ENCODE results near the gene ARHGEF3. TPM values are rescaled to one million over a fixed set of nuclear protein-coding genes. Genes with fewer than 3 reads are reported as not detected.

The ARHGEF3 gene
- total RNA-seq, 1 donor: 21.7 TPM

- H3K9me3 ChIP-seq (ENCODE audit: low read depth, low read length): no peaks in the 10 kb centered on the region
- H3K4me1 ChIP-seq (ENCODE audit: insufficient read depth, low read length): peaks cover 18% of the 10 kb centered on the region
- H4K20me1 ChIP-seq (ENCODE audit: insufficient read depth, low read length): no peaks in the 10 kb centered on the region
- no peak overlapping the region for H3K27ac ChIP-seq (ENCODE audit: low read depth, low read length)
- H2AFZ ChIP-seq (ENCODE audit: low read length): no peak overlapping the region
- H3K4me2 ChIP-seq (ENCODE audit: insufficient read depth, low read length): no peak overlapping the region
- no peaks in the 10 kb centered on the region for H3K79me2 ChIP-seq (ENCODE audit: insufficient read depth, low read length)
- no peak for DNase-seq (ENCODE audit: insufficient read length, low spot score, missing footprints)
- no peak for TF ChIP-seq CTCF (IDR thresholded peaks at IDR 0.05; ENCODE audit: extremely low read depth, low read depth, low read length)
- no peaks in the 10 kb centered on the region for H3K36me3 ChIP-seq (ENCODE audit: insufficient read depth, low read length)
- H3K4me3 ChIP-seq (ENCODE audit: insufficient read depth, low read length): no peak overlapping the region
- no peaks in the 10 kb centered on the region for H3K27me3 ChIP-seq (ENCODE audit: insufficient read depth, low read length)
Observed at GRCh38 chr3:56836276-56837163, 34.8 kb upstream of the ARHGEF3 start.

GRCh38 chr3:56835650-56836227 is 34.0 kb upstream of the ARHGEF3 start:
- DNase-seq (ENCODE audit: insufficient read length, low spot score, missing footprints): no peak
- peak overlapping the region; percentile 25 for H3K4me2 ChIP-seq (ENCODE audit: insufficient read depth, low read length)

GRCh38 chr3:56833536-56833935 is 31.8 kb upstream of the ARHGEF3 start:
- no peaks in the 10 kb centered on the region for H3K36me3 ChIP-seq (ENCODE audit: insufficient read depth, low read length)
- no peaks in the 10 kb centered on the region for H3K9me3 ChIP-seq (ENCODE audit: low read depth, low read length)
- H3K27ac ChIP-seq (ENCODE audit: low read depth, low read length): no peak overlapping the region
- TF ChIP-seq CTCF (IDR thresholded peaks at IDR 0.05; ENCODE audit: extremely low read depth, low read depth, low read length): no peak
- peaks cover 3% of the 10 kb centered on the region for H3K27me3 ChIP-seq (ENCODE audit: insufficient read depth, low read length)
- no peaks in the 10 kb centered on the region for H4K20me1 ChIP-seq (ENCODE audit: insufficient read depth, low read length)
- H3K4me1 ChIP-seq (ENCODE audit: insufficient read depth, low read length): peaks cover 11% of the 10 kb centered on the region
- no peak overlapping the region for H3K4me3 ChIP-seq (ENCODE audit: insufficient read depth, low read length)
- H2AFZ ChIP-seq (ENCODE audit: low read length): no peak overlapping the region
- H3K79me2 ChIP-seq (ENCODE audit: insufficient read depth, low read length): no peaks in the 10 kb centered on the region
- no peak overlapping the region for H3K4me2 ChIP-seq (ENCODE audit: insufficient read depth, low read length)
- DNase-seq (ENCODE audit: insufficient read length, low spot score, missing footprints): no peak

More at GRCh38 chr3:56835650-56836227, 34.0 kb upstream of the ARHGEF3 start:
- H3K36me3 ChIP-seq (ENCODE audit: insufficient read depth, low read length): no peaks in the 10 kb centered on the region
- no peak overlapping the region for H3K4me3 ChIP-seq (ENCODE audit: insufficient read depth, low read length)
- no peaks in the 10 kb centered on the region for H3K9me3 ChIP-seq (ENCODE audit: low read depth, low read length)
- H3K4me1 ChIP-seq (ENCODE audit: insufficient read depth, low read length): peaks cover 18% of the 10 kb centered on the region
- H2AFZ ChIP-seq (ENCODE audit: low read length): no peak overlapping the region
- H3K27me3 ChIP-seq (ENCODE audit: insufficient read depth, low read length): no peaks in the 10 kb centered on the region
- H4K20me1 ChIP-seq (ENCODE audit: insufficient read depth, low read length): no peaks in the 10 kb centered on the region
- no peaks in the 10 kb centered on the region for H3K79me2 ChIP-seq (ENCODE audit: insufficient read depth, low read length)
- no peak for TF ChIP-seq CTCF (IDR thresholded peaks at IDR 0.05; ENCODE audit: extremely low read depth, low read depth, low read length)
- H3K27ac ChIP-seq (ENCODE audit: low read depth, low read length): no peak overlapping the region

GRCh38 chr3:56833022-56833421 is 31.3 kb upstream of the ARHGEF3 start:
- H3K4me1 ChIP-seq (ENCODE audit: insufficient read depth, low read length): peaks cover 11% of the 10 kb centered on the region
- H3K4me2 ChIP-seq (ENCODE audit: insufficient read depth, low read length): no peak overlapping the region
- H3K27ac ChIP-seq (ENCODE audit: low read depth, low read length): no peak overlapping the region
- no peak for DNase-seq (ENCODE audit: insufficient read length, low spot score, missing footprints)
- no peaks in the 10 kb centered on the region for H3K9me3 ChIP-seq (ENCODE audit: low read depth, low read length)
- TF ChIP-seq CTCF (IDR thresholded peaks at IDR 0.05; ENCODE audit: extremely low read depth, low read depth, low read length): no peak
- no peak overlapping the region for H3K4me3 ChIP-seq (ENCODE audit: insufficient read depth, low read length)
- H3K27me3 ChIP-seq (ENCODE audit: insufficient read depth, low read length): peaks cover 3% of the 10 kb centered on the region
- H4K20me1 ChIP-seq (ENCODE audit: insufficient read depth, low read length): no peaks in the 10 kb centered on the region
- H2AFZ ChIP-seq (ENCODE audit: low read length): no peak overlapping the region
- H3K36me3 ChIP-seq (ENCODE audit: insufficient read depth, low read length): no peaks in the 10 kb centered on the region
- no peaks in the 10 kb centered on the region for H3K79me2 ChIP-seq (ENCODE audit: insufficient read depth, low read length)

All from osteoblast (primary cell).